NCI-H748 (cell line): Measurements from ENCODE around the gene MSL2.
"Not testable (repeated sequence)": the region's sequence is repeated elsewhere in the genome, so short reads cannot be mapped to it uniquely, and the experiment has no call there.

Experiments
- DNase-seq: peaks from one replicate; lab custom pipeline; 2025; ENCODE audit not compliant: unreplicated experiment; lab: John Stamatoyannopoulos, UW

MSL2 gene

DNA sequence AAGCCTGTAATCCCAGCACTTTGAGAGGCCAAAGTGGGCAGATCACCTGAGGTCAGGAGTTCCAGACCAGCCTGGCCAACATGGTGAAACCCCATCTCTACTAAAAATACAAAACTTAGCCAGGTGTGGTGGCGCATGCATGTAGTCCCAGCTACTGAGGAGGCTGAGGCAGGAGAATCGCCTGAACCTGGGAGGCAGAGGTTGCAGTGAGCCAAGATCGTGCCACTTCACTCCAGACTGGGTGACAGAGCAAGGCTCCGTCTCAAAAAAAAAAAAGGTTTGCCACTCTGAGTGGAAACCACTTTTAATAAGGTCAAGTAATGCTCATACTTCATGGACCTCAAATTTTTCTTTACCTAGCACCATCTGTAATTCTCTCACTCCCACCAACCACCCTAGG is 51.7 kb downstream of the MSL2 start:
- not testable (repeated sequence) for DNase-seq

DNA sequence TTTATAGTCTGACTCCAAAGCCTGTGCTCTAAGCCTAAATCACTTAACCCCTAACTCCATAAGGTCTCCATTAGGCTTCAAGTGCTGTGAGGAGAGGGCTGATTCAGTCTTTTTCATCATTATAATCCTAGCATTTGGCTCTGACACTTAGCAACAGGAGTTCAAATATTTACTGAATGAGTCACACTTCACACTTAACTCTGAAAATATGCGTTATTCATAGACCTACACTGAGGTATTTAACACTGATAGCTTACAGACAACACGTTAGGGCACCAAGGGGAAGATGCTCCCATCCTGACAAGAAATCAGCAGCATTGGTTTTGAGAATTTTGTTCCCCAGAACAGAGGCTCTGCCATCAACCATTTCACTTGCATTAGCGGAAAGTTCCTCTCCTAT is 53.5 kb downstream of the MSL2 start:
- peak; percentile 66 for DNase-seq

DNA sequence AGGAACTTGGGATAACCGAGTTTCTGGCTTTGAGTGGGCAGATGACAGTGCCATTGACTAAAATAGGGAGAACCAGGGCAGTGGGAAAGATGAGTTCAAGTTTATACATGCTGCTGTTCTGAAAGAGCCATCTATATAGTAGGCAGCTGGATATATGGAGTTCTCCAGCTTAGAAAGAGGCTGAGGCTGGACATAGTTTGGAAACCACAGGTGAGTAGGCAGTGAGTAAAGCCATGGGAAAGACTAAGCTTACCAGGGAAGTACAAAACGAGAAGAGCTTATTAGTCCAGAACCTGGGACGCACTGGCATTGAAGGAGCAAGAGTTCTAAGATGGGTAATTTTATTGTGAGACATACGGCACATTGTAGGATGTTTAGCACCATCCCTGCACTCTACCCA is 54.2 kb downstream of the MSL2 start:
- no peak for DNase-seq

DNA sequence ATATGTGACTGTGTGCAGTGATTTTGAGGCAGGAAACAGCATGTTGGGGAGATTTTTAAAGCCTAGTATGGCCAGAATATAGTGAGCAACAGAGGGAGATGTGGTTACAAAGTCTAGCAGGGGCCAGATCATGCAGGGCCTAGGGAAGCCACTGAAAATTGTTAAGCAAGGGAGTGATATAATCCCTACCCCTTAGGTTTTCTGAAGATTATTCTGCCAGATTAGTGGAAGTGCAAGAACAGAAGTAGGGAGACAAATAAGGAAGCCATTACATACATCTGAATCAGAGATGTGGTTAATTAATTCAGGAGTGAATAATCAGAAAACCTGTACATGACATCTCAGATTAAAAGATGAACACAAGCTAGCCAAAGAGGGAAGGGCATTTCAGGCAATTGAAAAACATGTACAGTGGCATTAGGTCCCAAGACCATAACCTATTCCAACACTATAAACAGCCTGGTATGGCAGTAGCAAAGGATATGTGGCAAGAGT is 54.8 kb downstream of the MSL2 start:
- DNase-seq = no peak

DNA sequence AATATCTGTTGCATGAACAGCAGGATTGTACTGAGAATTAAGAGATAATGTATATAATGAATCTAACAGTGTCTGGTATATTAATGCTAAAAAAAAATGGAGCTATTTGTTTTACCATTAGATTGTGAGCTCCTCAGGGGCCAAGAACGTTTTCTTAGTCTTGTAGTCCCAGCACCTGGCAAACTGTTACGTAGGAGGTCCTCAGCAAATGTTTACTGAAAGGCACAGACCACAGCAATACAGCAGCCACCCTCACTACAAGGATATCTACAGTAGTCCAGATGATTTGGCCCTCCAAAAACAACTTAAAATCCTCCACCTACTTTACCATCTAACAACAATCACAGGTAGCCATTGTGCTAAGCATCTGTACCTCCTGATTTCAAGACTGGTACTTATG is 59.7 kb downstream of the MSL2 start:
- DNase-seq = peak; percentile 67

DNA sequence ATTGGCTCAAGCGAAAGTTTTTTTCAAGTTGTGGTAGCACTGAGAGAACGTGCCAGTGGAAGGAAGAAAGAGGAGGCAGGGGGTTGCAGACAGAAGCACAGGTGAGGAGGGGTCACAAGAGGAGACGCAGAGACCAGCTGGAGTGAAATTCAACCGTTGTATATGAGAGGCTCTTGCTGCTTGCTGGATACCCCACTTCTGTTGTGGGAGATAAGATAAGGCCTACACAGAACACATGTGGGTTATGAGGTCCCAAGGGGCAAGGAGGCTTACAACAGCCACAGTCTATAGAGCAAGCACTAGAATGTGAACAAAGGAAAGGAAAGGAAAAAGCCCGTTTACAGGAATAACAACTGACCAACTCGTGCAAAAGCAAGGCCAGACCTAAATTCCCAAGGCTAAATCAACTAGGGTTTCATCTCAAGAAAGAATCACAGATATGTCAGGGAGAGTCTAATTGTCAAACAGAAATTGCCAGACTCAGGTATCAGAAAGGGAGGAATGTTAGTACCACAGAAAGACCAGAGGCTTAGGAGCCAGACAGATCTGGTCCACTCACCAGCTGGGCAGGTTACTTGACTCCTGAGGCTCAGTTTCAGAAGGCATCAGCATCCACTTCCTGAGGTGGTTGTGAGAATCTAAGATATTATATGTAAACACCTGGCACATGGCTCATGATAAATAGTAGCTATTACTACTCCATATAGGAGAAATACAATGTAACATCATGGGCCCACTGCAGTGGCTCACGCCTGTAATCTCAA is 60.9 kb downstream of the MSL2 start:
- peak; percentile 1 for DNase-seq

DNA sequence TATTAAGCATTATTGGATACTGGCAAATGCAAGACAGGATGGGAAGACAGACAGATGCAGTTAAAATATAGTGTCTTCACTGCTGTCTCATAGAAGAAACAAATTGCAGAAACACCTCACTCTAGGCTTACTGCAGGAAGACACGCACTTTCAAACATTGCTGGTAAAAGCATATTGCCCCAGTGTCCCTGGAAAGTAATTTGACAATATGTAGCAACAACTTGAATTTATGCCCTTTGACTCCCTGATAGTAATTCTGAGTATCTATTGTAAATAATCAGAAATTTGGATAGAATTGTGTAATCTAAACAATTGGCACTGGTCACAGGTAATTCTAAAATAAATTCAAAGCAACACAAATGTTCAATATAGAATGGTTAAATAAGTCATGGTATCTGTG is 62.0 kb downstream of the MSL2 start:
- DNase-seq = no peak

DNA sequence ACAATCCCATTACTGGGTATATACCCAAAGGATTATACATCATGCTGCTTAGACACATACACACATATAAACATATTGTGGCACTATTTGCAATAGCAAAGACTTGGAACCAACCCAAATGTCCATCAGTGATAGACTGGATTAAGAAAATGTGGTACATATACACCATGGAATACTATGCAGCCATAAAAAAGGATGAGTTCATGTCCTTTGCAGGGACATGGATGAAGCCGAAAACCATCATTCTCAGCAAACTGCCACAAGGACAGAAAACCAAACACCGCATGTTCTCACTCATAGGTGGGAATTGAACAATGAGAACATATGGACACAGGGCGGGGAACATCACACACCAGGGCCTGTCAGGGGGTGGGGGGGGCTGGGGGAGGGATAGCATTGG is 64.5 kb downstream of the MSL2 start:
- not testable (repeated sequence) for DNase-seq

DNA sequence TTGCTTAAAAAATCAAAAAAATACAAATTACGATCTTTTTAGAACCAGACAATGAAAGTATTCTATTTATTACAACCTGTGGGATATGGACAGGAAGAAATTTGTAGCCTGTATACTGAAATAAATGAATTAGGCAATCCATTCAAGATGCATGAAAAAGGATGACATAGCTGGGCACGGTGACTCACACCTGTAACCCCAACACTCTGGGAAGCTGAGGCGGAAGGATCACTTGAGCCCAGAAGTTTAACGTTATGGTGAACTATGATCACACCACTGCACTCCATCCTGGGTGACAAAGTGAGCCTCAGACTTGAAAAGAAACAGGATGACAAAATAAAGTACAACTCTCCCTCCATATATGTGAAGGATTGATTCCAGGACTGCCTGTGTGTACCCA is 74.1 kb downstream of the MSL2 start:
- no peak for DNase-seq

DNA sequence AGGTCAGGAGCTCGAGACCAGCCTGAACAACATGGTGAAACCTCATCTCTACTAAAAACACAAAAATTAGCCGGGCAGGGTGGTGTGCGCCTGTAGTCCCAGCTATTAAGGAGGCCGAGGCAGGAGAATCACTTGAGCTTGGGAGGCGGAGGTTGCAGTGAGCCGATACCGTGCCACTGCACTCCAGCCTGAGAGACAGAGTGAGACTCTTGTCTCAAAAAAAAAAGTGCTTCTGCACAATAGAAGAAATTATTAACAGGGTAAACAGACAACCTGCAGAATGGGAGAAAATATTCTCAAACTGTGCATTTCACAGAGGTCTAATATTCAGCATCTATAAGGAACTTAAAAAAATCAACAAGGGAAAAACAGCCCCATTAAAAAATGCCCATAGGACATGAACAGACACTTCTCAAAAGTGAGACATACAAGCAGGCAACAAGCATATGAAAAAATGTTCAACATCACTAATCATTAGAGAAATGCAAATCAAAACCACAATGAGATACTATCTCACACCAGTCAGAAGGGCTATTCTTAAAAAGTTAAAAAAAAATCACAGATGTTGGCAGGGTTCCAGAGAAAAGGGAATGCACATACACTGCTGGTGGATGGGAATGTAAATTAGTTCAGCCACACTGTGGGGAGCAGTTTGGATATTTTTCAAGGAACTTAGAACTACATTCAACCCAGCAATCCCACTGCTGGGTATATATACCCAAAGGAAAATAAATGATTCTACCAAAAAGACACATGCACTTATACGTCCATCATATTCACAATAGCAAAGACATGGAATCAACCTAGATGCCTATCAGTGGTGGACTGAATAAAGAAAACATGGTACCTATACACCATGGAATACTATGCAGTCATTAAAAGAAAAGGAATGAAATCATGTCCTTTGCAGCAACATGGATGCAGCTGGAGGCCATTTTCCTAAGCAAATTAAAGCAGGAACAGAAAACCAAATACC is 75.5 kb downstream of the MSL2 start:
- no peak for DNase-seq

DNA sequence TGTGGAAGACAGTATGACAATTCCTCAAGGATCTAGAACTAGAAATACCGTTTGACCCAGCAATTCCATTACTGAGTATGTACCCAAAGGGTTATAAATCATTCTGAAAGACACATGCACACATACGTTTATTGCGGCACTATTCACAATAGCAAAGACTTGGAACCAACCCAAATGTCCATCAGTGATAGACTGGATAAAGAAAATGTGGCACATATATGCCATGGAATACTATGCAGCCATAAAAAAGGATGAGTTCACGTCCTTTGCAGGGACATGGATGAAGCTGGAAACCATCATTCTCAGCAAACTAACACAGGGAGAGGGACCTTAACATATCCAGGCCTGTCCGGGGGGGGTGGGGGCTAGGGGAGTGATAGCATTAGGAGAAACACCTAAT is 76.4 kb downstream of the MSL2 start:
- DNase-seq = not testable (repeated sequence)

DNA sequence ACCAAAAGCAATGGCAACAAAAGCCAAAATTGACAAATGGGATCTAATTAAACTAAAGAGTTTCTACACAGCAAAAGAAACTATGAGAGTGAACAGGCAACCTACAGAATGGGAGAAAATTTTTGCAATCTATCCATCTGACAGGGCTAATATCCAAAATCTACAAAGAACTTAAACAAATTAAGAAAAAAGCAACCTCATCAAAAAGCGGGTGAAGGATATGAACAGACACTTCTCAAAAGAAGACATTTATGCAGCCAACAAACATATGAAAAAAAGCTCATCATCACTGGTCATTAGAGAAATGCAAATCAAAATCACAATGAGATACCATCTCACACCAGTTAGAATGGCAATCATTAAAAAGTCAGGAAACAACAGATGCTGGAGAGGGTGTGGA is 76.8 kb downstream of the MSL2 start:
- not testable (repeated sequence) for DNase-seq

DNA sequence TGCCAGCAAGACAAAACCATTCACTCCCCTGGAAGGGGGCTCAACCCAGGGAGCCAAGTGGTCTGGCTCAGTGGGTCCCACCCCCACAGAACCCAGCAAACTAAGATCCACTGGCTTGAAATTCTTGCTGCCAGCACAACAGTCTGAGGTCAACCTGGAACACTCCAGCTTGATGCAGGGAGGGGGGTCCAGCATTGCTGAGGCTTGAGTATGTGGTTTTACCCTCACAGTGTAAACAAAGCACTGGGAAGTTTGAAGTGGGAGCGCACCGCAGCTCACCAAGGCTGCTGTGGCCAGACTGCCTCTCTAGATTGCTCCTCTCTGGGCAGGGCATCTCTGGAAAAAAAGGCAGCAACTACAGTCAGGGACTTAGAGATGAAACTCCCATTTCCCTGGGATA is 81.7 kb downstream of the MSL2 start:
- DNase-seq = no peak

DNA sequence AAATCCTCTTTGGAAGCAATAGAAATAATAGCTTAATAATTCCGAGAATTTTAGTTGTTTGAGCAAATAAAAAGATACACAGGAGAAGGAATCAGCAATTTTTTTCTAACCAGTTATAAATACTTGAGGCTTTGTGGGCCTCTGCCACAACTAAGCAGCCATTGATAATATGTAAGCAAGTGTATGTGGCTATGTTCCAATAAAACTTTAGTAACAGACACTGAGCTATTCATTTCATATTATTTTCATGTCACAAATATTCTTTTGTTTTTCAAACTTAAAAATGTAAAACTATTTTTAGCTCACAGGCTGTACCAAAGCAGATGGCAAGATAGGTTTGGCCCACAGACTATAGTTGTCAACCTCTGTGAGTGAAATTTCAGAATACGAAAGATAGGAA is 85.7 kb downstream of the MSL2 start:
- DNase-seq = no peak

DNA sequence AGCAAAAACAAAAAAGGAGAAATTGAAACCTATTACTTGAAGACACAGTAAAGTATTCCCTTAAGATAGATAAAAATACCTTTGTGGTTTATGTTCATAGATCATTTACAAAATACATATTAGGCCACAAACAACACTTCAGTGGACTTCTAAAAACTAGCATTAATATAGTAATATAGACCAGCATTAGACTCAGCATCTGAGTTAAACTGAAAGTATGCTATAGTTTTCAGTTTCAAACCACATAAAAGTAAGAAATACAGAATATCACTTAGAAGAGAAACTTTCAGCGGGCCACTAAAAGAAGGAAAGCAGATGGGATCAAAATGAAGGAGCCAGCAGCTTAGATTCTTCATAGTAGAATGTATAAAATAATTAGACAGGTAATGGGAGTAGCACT is 86.6 kb downstream of the MSL2 start:
- no peak for DNase-seq

DNA sequence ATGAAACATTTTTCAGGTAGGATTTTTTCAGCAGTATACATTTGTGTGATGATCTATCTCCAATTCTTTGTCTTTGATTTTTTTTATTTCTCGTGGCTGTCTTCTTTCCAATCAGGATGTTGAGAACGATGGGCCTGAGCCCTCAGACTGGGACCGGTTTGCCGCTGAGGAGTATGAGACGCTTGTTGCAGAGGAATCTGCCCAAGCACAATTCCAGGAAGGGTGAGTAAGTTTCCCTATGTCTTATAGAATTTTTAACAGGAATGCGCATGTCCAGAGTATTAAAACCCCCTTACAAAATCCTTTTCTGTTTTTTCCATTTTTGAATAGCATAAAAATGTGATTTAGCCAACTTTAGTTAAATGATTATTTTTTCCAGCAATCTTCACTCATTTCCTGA is 90.0 kb downstream of the MSL2 start:
- DNase-seq = no peak

DNA sequence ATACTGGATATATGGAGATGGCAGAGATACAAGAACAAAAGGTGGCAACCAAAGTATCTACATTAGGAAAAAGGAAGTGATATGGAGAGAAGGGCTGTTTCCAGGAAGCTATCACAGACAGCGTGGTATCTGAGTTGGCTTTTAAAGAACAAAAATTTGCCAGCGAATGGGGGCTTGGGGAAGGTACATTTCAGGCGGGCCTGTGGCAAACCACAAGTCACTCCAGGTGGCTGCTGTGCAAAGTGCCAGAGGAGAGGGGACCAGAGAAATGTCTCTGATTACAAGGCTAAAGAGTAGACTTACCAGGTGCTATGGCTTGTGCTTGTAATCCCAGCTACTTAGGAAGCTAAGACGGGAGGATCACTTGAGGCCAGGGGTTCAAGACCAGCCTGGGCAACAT is 91.1 kb downstream of the MSL2 start:
- no peak for DNase-seq
